ENCODE results near the gene RPUSD4.

- no peak for TF ChIP-seq POLR2A (IDR thresholded peaks at IDR 0.05)
- no peak for TF ChIP-seq CTCF (IDR thresholded peaks at IDR 0.05)
These were observed 44.8 kb upstream of the RPUSD4 start for GRCh38 chr11:126256216-126256615.

Data from heart left ventricle (tissue), 13 donors.